ENCODE measurements around the gene C4BPB.
A peak's percentile ranks its signal among the peaks of the same experiment; 100 is the strongest.
"Not testable (repeated sequence)": the region's sequence is repeated elsewhere in the genome, so short reads cannot be mapped to it uniquely, and the experiment has no call there.

C4BPB gene, protein sequence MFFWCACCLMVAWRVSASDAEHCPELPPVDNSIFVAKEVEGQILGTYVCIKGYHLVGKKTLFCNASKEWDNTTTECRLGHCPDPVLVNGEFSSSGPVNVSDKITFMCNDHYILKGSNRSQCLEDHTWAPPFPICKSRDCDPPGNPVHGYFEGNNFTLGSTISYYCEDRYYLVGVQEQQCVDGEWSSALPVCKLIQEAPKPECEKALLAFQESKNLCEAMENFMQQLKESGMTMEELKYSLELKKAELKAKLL
- 0.36 to 0.39 reads per million in 2 donors for total RNA-seq

DNA sequence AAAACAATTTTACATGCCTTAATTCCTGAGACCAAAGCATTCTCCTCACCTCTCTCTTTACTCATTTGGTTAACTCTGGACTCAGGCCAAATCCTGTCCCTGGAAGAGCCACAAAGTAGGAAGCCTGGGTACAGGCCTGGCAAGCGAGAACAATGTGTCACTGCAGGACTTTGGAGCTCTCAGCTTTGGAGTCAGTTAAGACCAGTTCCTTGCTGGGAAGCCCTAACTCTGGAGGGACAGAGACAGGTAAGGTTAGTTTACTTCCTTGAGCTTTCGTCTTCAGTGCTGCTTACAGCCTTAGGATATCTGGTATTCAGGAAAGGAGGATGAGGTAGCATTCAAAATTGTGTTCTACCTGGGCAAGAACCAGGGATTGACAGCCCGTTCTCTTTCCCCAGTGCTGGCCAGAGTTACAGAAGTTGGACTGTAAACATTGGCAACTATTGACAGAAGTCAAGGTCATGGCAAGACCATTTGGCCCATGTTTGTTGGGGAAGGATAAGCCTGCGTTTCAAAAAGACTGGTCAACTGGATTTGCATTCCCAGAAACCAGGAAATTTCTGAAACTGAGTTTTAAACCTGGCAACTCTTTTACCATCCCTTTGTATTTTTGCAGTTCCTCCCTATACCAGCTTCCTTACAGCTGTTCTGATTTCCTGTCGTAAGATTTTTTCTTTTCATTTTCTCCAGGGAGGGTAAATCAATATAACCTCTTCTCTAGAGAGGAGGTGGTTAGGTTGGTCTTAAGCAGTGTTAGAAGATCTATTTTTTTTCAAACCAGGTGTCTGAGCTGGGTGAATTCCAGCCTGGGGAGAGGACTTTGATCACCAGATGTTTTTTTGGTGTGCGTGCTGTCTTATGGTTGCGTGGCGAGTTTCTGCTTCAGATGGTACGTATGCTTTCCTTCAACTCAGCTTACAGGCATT is at the start of gene C4BPB:
C4BPB (plus strand) TSS at position 160 of the 926 bp plus-strand sequence; CDS start at position 832, 672 bp downstream.
- no peak for DNase-seq

DNA sequence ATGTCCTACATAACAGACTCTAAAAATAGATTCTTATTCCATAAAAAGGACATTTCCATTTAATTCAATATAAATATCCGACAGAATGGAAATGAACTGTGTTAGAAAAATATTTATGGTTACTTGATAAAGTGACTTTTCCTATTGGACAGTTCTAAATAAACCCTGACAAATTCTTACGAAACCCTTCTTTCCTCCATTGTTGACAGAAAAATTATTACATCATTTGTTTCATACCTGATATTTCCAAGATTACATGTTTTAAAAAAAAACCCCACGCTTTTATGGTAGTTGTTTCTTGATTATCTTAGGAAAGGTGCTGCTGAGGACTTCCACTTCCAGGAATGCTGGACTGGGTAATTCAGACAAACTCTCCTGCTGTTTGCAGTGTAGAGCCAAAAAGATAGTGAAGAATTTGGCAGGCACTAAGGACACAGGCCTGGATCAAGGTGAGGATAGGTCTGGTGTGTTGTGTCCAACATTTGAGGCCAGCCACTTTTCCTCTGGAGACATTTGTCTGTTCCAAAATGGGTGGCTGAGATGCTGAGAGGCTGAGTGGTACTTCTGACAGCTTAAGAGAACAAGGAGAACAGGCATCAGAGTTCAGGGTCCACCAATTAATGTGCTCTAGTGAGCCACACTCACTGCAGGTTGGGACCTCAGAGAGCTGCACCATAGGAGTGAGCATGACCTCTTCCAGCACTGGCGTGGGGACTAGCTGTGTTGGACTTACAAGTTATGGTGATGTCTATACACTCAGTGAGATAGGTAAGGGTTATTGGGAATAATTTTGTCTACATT is 49.1 kb upstream of the C4BPB start:
- DNase-seq: no peak

DNA sequence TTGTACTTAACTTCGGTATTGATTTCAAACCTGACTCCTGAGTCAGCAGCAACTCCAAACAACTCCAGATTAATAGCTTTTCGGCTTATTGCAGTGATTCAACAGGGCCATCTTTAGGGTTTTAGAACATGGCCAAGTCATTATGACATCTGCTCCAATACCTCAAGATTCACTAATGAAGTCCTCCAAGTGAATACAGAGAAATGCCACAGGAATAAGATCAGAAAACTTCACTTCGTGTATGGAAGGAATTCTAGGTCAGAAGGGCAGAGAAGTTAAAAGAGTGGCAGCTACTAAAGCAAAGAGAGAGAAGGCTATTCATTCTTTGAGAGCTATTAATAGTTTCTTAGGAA is 48.5 kb upstream of the C4BPB start:
- no peak for DNase-seq

DNA sequence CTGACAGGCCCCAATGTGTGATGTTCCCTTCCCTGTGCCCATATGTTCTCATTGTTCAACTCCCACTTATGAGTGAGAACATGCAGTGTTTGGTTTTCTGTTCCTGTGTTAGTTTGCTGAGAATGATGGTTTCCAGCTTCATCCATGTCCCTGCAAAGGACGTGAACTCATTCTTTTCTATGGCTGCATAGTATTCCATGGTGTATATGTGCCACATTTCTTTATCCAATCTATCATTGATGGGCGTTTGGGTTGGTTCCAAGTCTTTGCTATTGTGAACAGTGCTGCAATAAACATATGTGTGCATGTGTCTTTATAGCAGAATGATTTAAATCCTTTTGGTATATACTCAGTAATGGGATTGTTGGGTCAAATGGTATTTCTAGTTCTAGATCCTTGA is 47.3 kb upstream of the C4BPB start:
- DNase-seq: not testable (repeated sequence)

DNA sequence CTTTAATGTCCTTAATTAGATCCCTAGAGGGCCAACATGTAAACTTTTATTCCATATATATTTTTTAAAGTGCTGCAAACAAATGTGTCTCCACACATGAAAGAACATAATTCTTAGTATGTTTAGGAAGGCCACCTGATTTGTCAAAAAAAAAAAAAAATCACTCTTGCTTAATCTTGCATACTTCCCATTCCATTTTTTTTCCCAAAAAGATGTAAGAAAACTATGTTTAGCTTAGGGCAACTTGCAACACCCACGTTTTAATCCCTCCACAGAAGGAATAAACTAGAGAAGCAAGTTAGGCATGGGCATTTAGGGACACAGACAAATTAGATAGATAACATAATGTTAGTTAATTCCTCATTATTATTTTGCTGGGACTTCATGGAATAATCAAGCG is 43.2 kb upstream of the C4BPB start:
- no peak for DNase-seq

- DNase-seq: no peak
Observed at GRCh38 chr1:207047505-207047904, 41.2 kb upstream of the C4BPB start.

DNA sequence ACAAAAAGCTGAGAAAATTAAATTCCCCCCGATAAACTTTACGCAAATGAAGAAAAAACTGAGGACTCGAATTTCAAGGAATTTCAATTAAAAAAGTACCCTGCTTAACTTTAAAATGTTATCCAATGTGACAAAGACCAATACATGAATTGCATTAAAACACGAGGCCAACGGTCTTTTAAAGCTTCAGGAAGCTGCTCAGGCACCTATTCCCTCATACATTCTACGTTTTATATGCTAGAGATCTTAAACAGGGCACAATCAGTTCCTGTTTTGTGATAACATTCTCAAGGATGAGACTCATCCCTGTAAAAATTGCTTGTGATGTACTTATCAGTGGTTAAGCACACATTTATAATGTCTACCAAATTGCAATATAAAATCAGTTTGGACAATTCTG is 40.6 kb upstream of the C4BPB start:
- DNase-seq: no peak

DNA sequence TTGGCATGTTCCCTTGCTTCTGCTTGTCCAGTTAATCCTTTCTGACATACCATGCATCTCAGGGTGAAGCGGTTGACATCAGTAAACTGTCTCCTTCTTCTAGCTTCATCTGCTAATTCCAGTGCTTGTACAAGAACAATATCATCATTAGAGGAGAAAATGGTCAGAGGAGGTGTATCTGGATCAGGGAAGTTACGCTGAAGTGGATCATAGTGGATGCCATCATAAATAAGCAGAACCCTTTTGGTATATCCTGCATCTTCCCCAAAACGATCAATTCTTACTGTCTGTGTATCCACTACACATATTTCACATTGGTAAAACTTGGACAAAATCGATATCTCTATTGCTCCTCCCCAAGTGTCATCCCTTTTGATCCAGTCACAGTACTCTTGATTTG is 39.6 kb upstream of the C4BPB start:
- DNase-seq: no peak

GRCh38 chr1:207049514-207049913 is 39.1 kb upstream of the C4BPB start:
- DNase-seq: no peak

GRCh38 chr1:207049974-207050391 is 38.7 kb upstream of the C4BPB start:
- no peak for DNase-seq

GRCh38 chr1:207050480-207051190 is 38.0 kb upstream of the C4BPB start:
- peak; percentile 60 for DNase-seq

- DNase-seq: no peak
Observed at GRCh38 chr1:207051191-207051943, 37.3 kb upstream of the C4BPB start, which contains the start of gene YOD1. Gene YOD1, minus strand, starts transcription at chr1:207051208. Its CDS starts 178 bp downstream, at chr1:207051030.

GRCh38 chr1:207052911-207053769 is 35.5 kb upstream of the C4BPB start, which contains the start of gene PFKFB2:
Gene PFKFB2, plus strand, starts transcription at chr1:207053275. Its CDS starts 1,443 bp downstream, at chr1:207054718.
- DNase-seq: peak; percentile 91

DNA sequence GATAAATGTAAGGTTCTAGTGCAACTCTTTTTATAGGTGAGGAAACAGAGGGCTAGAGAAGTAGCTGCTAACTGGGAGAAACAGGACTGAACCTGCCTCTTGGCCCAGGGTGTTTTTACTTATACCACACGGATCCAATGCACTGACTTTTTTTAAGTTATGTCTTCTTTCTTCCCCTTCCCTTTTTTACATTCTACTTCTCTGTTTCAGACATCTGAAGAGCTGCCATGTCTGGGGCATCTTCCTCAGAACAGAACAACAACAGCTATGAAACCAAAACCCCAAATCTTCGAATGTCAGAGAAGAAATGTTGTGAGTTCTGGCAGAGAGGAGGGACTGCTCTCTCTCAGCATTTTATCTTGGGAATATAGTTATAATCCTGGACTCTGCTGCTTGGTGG is 34.2 kb upstream of the C4BPB start:
- DNase-seq: no peak

- DNase-seq: no peak
Observed at GRCh38 chr1:207055386-207056001, 33.2 kb upstream of the C4BPB start.

- no peak for DNase-seq
Observed at GRCh38 chr1:207056673-207057072, 32.0 kb upstream of the C4BPB start.

GRCh38 chr1:207058252-207058651 is 30.4 kb upstream of the C4BPB start:
- no peak for DNase-seq

DNA sequence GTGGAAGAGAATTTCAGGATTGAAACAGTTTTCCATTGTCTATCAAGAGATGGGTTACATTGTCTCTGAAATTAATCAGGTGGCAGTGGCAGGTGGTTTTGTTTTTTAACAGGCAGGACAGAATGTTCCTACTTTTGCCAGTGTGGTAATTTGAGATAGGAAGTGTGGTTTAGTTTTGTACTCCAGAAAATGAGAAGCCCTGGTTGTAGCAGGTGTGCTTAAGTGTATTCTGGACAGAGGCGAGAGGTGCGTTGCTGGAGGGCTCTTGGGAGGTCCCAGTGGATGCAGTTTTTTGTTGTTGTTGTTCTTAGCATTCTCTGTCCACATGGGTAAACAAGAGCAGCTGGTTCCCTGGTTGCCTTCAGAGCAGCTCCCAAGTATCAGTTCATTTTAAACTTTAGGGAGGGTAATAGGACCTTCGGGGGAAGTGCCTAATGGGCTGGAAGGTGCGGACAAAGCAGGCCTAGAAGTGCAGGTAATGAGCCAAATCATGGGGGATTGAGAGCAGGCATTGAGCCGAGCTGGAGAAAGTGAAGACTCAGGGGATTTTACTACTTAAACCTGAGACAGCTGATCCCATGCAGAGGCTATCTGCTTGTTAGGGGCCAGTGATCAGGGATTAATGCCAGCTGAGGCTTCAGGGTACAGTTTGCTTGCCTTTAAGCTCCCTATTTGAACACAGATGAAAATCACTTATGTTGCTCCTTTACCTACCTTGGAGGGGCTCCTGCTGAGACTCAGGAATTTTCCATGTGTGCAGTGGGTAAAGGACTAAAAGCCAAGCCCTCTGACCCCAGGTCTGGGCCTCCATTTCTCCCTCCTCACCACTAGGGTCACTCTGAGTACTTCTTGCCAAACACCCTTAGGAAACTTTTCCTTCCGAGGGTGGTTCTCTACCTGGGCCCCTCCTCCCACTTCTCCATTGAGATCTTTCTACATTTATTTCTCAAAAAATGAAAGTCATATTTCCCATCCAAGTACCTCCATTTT is 29.5 kb upstream of the C4BPB start:
- no peak for DNase-seq

DNA sequence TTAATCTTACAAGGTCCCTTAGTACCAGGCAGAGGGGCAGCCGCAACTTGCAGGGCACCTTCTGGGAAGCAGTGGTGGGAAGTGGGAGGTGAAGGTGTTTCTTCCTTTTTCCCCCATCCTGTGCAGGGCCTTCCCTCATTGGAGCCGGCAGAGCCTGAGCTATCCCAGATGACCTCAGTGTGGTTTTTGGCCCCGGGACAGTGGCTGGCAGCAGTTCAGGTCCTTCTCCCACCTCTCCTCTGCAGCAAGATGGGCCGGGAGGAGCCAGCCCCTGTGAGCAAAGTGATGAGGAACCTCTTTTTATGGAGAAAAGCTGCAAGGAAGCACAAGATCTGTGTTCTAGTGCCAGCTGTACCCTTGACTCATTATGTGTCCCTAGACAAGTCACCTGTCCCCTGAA is 28.8 kb upstream of the C4BPB start:
- DNase-seq: no peak
